Duodenal mucosa (tissue), 2 donors: Measurements from ENCODE around the gene F7.

Experiments
- H3K27ac ChIP-seq: one replicate; pipeline ENCODE4 v1.7.0; 2013; ENCODE audit warnings: low read depth, low read length
- H3K27me3 ChIP-seq, 2 donors: one replicate each; pipeline ENCODE4 v1.7.0; 2013; ENCODE audit warnings: low read length in 2 of 2, control low read depth in 1 of 2; ENCODE audit not compliant: insufficient read depth in 2 of 2, control insufficient read depth in 1 of 2
- H3K36me3 ChIP-seq, 2 donors: one replicate each; pipeline ENCODE4 v1.7.0; 2013; ENCODE audit warnings: low read length in 2 of 2, control low read depth in 1 of 2; ENCODE audit not compliant: insufficient read depth in 2 of 2, control insufficient read depth in 1 of 2
- H3K4me1 ChIP-seq, 2 donors: one replicate each; pipeline ENCODE4 v1.7.0; 2013; ENCODE audit warnings: low read length in 2 of 2, control low read depth in 1 of 2; ENCODE audit not compliant: insufficient read depth in 2 of 2, control insufficient read depth in 1 of 2
- H3K4me3 ChIP-seq, 2 donors: one replicate each; pipeline ENCODE4 v1.7.0; 2013; ENCODE audit warnings: low read length in 2 of 2, low read depth in 1 of 2
- H3K9ac ChIP-seq, 2 donors: one replicate each; pipeline ENCODE4 v1.7.0; 2013; ENCODE audit warnings: low read length in 2 of 2, low read depth in 1 of 2
- H3K9me3 ChIP-seq, 2 donors: one replicate each; pipeline ENCODE4 v1.7.0; 2013; ENCODE audit warnings: low read length in 2 of 2, control low read depth in 1 of 2; ENCODE audit not compliant: control insufficient read depth in 1 of 2

F7 gene

GRCh38 chr13:113118261-113119021 is 12.8 kb downstream of the F7 start:
- H3K9me3 ChIP-seq, result no peaks in the 10 kb centered on the region
- no peak overlapping the region for H3K27ac ChIP-seq
- no peaks in the 10 kb centered on the region for H3K27me3 ChIP-seq
- H3K4me1 ChIP-seq, result peaks cover 9 to 10% of the 10 kb centered on the region in 2 donors
- no peaks in the 10 kb centered on the region for H3K36me3 ChIP-seq
- H3K4me3 ChIP-seq, result no peak overlapping the region
- no peak overlapping the region for H3K9ac ChIP-seq

GRCh38 chr13:113119166-113119821 is 13.7 kb downstream of the F7 start:
- Histone ChIP-seq H3K36me3 (no peaks in the 10 kb centered on the region), H3K27ac (no peak overlapping the region), H3K4me1 (peaks cover 9 to 10% of the 10 kb centered on the region in 2 donors), H3K9me3 (no peaks in the 10 kb centered on the region), H3K9ac (no peak overlapping the region), H3K4me3 (no peak overlapping the region), H3K27me3 (no peaks in the 10 kb centered on the region)

- H3K9ac ChIP-seq, result no peak overlapping the region
- peaks cover 9 to 10% of the 10 kb centered on the region in 2 donors for H3K4me1 ChIP-seq
- H3K4me3 ChIP-seq, result no peak overlapping the region
- H3K27ac ChIP-seq, result no peak overlapping the region
- H3K9me3 ChIP-seq, result no peaks in the 10 kb centered on the region
- H3K36me3 ChIP-seq, result no peaks in the 10 kb centered on the region
- H3K27me3 ChIP-seq, result no peaks in the 10 kb centered on the region
Observed at GRCh38 chr13:113119822-113120189, 14.2 kb downstream of the F7 start.

- Histone ChIP-seq H3K9me3 (no peaks in the 10 kb centered on the region), H3K9ac (no peak overlapping the region), H3K36me3 (no peaks in the 10 kb centered on the region), H3K4me1 (peaks cover 9 to 10% of the 10 kb centered on the region in 2 donors), H3K27me3 (no peaks in the 10 kb centered on the region), H3K4me3 (no peak overlapping the region), H3K27ac (no peak overlapping the region)
Observed at GRCh38 chr13:113120300-113121182, 14.9 kb downstream of the F7 start.

- Histone ChIP-seq H3K27ac (no peak overlapping the region), H3K36me3 (no peaks in the 10 kb centered on the region), H3K4me3 (no peak overlapping the region), H3K27me3 (no peaks in the 10 kb centered on the region), H3K9me3 (no peaks in the 10 kb centered on the region), H3K9ac (no peak overlapping the region), H3K4me1 (peaks cover 9 to 10% of the 10 kb centered on the region in 2 donors)
Observed at GRCh38 chr13:113121183-113121927, 15.8 kb downstream of the F7 start.

- peak overlapping the region in 1 of 2 donors; percentile 65 for H3K4me3 ChIP-seq
- no peak overlapping the region for H3K27ac ChIP-seq
- no peaks in the 10 kb centered on the region for H3K9me3 ChIP-seq
- H3K27me3 ChIP-seq, result no peaks in the 10 kb centered on the region
- no peak overlapping the region for H3K9ac ChIP-seq
- no peaks in the 10 kb centered on the region for H3K36me3 ChIP-seq
- H3K4me1 ChIP-seq, result peaks cover 9 to 10% of the 10 kb centered on the region in 2 donors
Observed at GRCh38 chr13:113121928-113122471, 16.4 kb downstream of the F7 start.

GRCh38 chr13:113122550-113123225 is 17.1 kb downstream of the F7 start, which contains the start of gene F10:
TSS of gene F10 (plus strand) at chr13:113122799. CDS start at chr13:113122856, 57 bp downstream.
- peak within 1 kb of the TSS; percentile 8 to 18 for H3K9ac ChIP-seq
- no peaks in the 10 kb centered on the region for H3K36me3 ChIP-seq
- no peaks in the 10 kb centered on the region for H3K9me3 ChIP-seq
- H3K4me3 ChIP-seq, result peak within 1 kb of the TSS; percentile 30 to 65
- no peak within 1 kb of the TSS for H3K27ac ChIP-seq
- H3K27me3 ChIP-seq, result no peaks in the 10 kb centered on the region
- peaks cover 9 to 10% of the 10 kb centered on the region in 2 donors for H3K4me1 ChIP-seq

- H3K9me3 ChIP-seq, result no peaks in the 10 kb centered on the region
- peaks cover 9 to 10% of the 10 kb centered on the region in 2 donors for H3K4me1 ChIP-seq
- H3K27me3 ChIP-seq, result no peaks in the 10 kb centered on the region
- no peak overlapping the region for H3K27ac ChIP-seq
- no peaks in the 10 kb centered on the region for H3K36me3 ChIP-seq
- H3K4me3 ChIP-seq, result peak overlapping the region in 1 of 2 donors; percentile 30
- peak overlapping the region; percentile 8 to 18 for H3K9ac ChIP-seq
Observed at GRCh38 chr13:113123226-113124201, 17.9 kb downstream of the F7 start.
